ENCODE measurements around the gene FLRT2.

- TF ChIP-seq POLR2A (IDR thresholded peaks at IDR 0.05; ENCODE audit: low read depth, low read length) (no peak), POLR2AphosphoS5 (IDR thresholded peaks at IDR 0.05; ENCODE audit: low read depth, low read length) (no peak)
Measured at GRCh38 chr14:85575617-85575898, 45.6 kb downstream of the FLRT2 start.
